ENCODE data around the gene RARA.

The RARA gene

DNA sequence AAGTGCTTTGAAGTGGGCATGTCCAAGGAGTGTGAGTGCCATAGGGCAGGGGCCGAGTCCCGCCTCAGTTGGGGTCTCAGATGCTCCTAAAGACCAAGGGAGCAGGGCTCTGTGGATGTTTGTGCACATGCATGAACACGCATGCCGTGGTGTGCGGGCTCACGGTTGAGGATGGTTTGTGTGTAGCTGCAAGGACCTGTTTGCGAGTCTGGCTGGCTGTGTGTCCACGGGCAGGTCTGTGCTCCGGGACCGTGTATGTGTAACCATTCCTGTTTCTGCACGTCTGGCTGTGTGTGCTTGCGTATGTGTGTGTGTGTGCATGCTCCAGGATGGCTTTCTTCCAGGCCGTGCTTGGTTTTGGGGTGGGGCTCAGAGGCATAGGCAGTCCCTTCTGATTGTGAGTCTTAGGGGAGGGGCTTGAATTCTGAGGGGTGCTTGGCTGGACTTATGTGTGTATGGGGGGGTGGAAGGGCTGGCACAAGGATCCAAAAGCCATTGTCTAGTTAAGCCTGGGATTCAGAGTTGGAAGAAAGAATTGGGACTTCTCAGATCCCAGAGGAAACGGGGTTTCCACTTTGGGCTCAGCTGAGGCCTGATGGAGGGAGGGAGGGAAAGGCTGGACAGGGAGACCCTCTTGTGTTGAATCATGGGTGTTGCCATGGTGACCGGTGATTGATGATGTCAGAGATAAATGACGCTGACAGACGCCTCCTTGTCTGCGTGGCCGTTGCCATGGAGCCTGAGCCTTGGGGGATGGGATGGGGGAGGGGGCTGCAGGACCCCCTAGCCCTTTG lies 41.1 kb downstream of the RARA start:
- H3K27ac ChIP-seq = peak overlapping the region; percentile 48
- H3K4me1 ChIP-seq (ENCODE audit: control insufficient read depth in 1 of 2, insufficient read depth in 1 of 2, low read depth in 1 of 2, low read length in 1 of 2) = peaks cover 65 to 83% of the 10 kb centered on the region in 2 experiments
- TF ChIP-seq, protein P1, sequence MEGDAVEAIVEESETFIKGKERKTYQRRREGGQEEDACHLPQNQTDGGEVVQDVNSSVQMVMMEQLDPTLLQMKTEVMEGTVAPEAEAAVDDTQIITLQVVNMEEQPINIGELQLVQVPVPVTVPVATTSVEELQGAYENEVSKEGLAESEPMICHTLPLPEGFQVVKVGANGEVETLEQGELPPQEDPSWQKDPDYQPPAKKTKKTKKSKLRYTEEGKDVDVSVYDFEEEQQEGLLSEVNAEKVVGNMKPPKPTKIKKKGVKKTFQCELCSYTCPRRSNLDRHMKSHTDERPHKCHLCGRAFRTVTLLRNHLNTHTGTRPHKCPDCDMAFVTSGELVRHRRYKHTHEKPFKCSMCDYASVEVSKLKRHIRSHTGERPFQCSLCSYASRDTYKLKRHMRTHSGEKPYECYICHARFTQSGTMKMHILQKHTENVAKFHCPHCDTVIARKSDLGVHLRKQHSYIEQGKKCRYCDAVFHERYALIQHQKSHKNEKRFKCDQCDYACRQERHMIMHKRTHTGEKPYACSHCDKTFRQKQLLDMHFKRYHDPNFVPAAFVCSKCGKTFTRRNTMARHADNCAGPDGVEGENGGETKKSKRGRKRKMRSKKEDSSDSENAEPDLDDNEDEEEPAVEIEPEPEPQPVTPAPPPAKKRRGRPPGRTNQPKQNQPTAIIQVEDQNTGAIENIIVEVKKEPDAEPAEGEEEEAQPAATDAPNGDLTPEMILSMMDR (IDR thresholded peaks at IDR 0.05) = no peak
- peaks cover 98% of the 10 kb centered on the region for H3K36me3 ChIP-seq
- H3K27me3 ChIP-seq = no peaks in the 10 kb centered on the region
- H3K9me3 ChIP-seq = no peaks in the 10 kb centered on the region
- H3K4me3 ChIP-seq (ENCODE audit: low read depth in 1 of 2, low read length in 1 of 2) = no peak overlapping the region

DNA sequence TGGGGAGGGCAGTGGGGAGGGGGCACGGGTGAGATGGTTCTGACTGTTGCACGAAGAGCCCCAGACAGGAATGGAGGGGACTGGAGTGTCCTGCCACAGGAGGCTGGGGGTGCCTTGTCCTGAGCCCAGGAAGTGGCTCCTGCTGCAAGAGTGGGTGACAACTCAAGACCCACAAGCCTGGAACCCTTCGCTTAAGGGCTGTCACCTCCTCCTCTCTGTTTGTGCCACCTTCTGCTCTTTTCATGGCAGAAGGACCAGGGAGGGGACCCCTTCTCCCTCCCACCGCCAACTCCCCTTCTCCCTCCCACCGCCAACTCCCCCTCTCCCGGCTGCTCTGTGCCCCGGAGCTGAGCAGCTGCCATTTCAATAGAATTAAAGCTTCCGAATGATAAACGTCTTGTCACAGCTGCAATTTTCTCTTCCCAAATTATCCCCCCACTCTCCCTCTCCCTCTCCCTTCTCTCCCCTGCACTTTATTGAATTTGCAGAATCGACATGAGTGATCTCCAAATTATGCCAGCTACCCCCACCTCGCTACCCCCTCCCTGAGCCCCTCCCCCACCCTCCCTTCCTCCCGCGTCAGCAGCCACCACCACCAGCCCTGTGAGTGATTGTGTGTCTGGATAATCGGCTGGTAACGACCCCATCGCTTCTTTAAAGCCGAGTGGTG lies 41.8 kb downstream of the RARA start:
- TF ChIP-seq, protein P1 (IDR thresholded peaks at IDR 0.05) = no peak
- Histone ChIP-seq H3K36me3 (peaks cover 98% of the 10 kb centered on the region), H3K9me3 (no peaks in the 10 kb centered on the region), H3K4me1 (ENCODE audit: control insufficient read depth in 1 of 2, insufficient read depth in 1 of 2, low read depth in 1 of 2, low read length in 1 of 2) (peaks cover 58 to 78% of the 10 kb centered on the region in 2 experiments), H3K4me3 (ENCODE audit: low read depth in 1 of 2, low read length in 1 of 2) (no peak overlapping the region), H3K27me3 (no peaks in the 10 kb centered on the region), H3K27ac (no peak overlapping the region)

DNA sequence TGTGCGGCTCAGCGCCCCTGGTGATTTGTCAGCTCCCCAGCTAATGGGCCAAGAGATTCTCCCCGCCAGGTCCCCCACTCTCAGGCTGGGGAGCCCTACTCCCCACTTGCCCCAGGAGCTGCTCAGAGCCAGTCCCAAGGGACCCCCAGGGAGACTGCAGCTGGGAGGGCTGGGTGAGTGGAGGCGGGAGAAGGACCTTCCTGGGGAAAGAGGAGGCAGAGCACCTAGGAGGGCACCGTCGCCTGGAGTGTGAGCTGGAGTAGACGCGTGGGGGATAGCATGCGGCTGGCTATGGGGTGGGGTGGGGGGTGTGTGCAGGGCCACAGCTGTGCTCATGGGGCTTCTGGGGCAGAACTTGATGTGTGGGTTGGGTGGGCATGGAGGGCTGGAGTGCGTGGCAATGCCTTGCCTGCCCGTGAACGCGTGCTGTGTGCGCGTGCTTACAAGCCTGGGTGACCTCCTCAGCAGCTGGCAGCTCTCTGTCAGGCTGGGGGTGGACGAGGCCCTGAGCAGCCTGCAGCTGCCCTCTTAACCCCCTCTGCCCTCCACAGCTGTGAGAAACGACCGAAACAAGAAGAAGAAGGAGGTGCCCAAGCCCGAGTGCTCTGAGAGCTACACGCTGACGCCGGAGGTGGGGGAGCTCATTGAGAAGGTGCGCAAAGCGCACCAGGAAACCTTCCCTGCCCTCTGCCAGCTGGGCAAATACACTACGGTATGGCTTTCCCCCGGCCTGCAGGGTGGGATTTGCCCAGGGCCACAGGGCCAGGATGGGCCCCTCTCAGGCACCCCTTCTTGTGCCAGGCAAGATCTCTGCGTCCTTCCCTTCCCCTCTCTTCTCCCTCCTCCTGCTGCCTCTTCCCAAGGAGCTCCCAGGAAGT lies 42.6 kb downstream of the RARA start:
- H3K4me1 ChIP-seq (ENCODE audit: control insufficient read depth in 1 of 2, insufficient read depth in 1 of 2, low read depth in 1 of 2, low read length in 1 of 2) = peaks cover 51 to 70% of the 10 kb centered on the region in 2 experiments
- no peaks in the 10 kb centered on the region for H3K9me3 ChIP-seq
- TF ChIP-seq, protein P1 (IDR thresholded peaks at IDR 0.05) = no peak
- H3K36me3 ChIP-seq = peaks cover 100% of the 10 kb centered on the region
- H3K4me3 ChIP-seq (ENCODE audit: low read depth in 1 of 2, low read length in 1 of 2) = no peak overlapping the region
- peak overlapping the region; percentile 64 for H3K27ac ChIP-seq
- no peaks in the 10 kb centered on the region for H3K27me3 ChIP-seq

DNA sequence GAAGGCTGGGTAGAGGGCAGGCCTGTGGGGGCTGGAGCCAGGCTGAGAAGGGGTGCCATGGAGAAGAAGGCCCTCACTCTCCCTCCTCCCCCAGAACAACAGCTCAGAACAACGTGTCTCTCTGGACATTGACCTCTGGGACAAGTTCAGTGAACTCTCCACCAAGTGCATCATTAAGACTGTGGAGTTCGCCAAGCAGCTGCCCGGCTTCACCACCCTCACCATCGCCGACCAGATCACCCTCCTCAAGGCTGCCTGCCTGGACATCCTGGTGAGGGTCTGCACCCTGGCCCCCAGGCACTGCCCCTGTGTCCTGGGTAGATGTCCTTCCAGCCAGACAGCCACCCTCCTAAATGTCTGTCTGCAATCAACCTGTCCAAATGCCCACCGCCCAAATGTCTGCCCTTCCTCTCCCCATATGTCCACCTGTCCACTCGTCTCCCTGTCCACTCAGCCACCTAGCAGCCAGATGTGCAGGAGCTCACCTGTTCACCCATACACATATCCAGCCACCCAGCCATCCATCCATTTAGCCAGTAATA lies 43.3 kb downstream of the RARA start:
- Histone ChIP-seq H3K4me1 (ENCODE audit: control insufficient read depth in 1 of 2, insufficient read depth in 1 of 2, low read depth in 1 of 2, low read length in 1 of 2) (peaks cover 44 to 63% of the 10 kb centered on the region in 2 experiments), H3K4me3 (ENCODE audit: low read depth in 1 of 2, low read length in 1 of 2) (no peak overlapping the region), H3K9me3 (no peaks in the 10 kb centered on the region), H3K36me3 (peaks cover 100% of the 10 kb centered on the region), H3K27ac (peak overlapping the region; percentile 64), H3K27me3 (no peaks in the 10 kb centered on the region)
- TF ChIP-seq, protein P1 (IDR thresholded peaks at IDR 0.05) = no peak

DNA sequence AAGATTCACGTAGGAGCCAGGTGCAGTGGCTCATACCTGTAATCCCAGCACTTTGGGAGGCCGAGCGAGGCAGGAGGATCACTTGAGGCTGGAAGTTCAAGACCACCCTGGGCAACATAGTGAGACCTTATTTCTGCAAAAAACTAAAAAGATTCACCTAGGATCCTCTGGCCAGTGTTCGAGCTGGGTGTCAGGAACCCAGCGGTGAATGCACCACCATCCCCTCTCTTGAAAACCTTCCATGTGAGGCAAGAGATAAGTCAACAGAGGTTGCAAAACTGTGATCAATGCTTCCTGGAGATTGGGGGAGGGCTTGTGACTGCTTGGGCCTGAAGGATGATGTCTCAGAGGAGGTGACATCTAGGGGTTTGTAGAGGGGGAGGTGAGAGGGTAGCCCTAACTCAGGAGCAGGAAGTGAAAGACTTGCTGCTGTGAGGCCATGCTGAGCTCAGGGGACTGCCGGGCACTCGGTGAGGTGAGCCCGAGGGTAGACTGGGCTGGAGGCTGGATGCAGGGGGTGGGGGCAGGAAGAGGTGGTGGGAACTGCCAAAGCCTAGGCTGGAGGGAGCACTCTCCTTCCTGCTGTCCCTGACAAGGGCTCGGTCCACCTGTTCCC lies 43.9 kb downstream of the RARA start:
- peak overlapping the region; percentile 64 for H3K27ac ChIP-seq
- H3K27me3 ChIP-seq = no peaks in the 10 kb centered on the region
- peaks cover 98% of the 10 kb centered on the region for H3K36me3 ChIP-seq
- H3K4me3 ChIP-seq (ENCODE audit: low read depth in 1 of 2, low read length in 1 of 2) = no peak overlapping the region
- peaks cover 39 to 57% of the 10 kb centered on the region in 2 experiments for H3K4me1 ChIP-seq (ENCODE audit: control insufficient read depth in 1 of 2, insufficient read depth in 1 of 2, low read depth in 1 of 2, low read length in 1 of 2)
- H3K9me3 ChIP-seq = no peaks in the 10 kb centered on the region
- TF ChIP-seq, protein P1 (IDR thresholded peaks at IDR 0.05) = no peak

All from neutrophil (primary cell).